Measurements from ENCODE around the gene BRD4.
"Not testable (repeated sequence)": the region's sequence is repeated elsewhere in the genome, so short reads cannot be mapped to it uniquely, and the experiment has no call there.

BRD4 gene

GRCh38 chr19:15332311-15332996 lies at the start of gene BRD4:
BRD4 (minus strand) TSS chr19:15332539; CDS start chr19:15273099, 59,440 bp downstream.
- DNase-seq: peak; percentile 80

GRCh38 chr19:15381864-15382263 lies 49.5 kb upstream of the BRD4 start:
- DNase-seq: no peak

GRCh38 chr19:15381429-15381828 lies 49.1 kb upstream of the BRD4 start:
- no peak for DNase-seq

GRCh38 chr19:15379999-15380647 lies 47.8 kb upstream of the BRD4 start:
- no peak for DNase-seq

- peak; percentile 98 for DNase-seq
These were observed 47.0 kb upstream of the BRD4 start, which contains the start of gene AKAP8 for GRCh38 chr19:15379083-15379998. AKAP8 (minus strand) TSS chr19:15379787; CDS start chr19:15379731, 56 bp downstream.

GRCh38 chr19:15378534-15379082 lies 46.3 kb upstream of the BRD4 start:
- DNase-seq: peak; percentile 60

- DNase-seq: no peak
These were observed 42.6 kb upstream of the BRD4 start for GRCh38 chr19:15374796-15375440.

- DNase-seq: no peak
These were observed 41.8 kb upstream of the BRD4 start for GRCh38 chr19:15374105-15374651.

GRCh38 chr19:15373644-15374043 lies 41.3 kb upstream of the BRD4 start:
- no peak for DNase-seq

- DNase-seq: no peak
These were observed 40.6 kb upstream of the BRD4 start for GRCh38 chr19:15372891-15373301.

- DNase-seq: no peak
These were observed 40.1 kb upstream of the BRD4 start for GRCh38 chr19:15372470-15372869.

- no peak for DNase-seq
These were observed 39.5 kb upstream of the BRD4 start for GRCh38 chr19:15371786-15372380.

- DNase-seq: no peak
These were observed 38.8 kb upstream of the BRD4 start for GRCh38 chr19:15371119-15371518.

- DNase-seq: no peak
These were observed 37.2 kb upstream of the BRD4 start for GRCh38 chr19:15369594-15369891.

GRCh38 chr19:15368798-15369593 lies 36.7 kb upstream of the BRD4 start:
- DNase-seq: no peak

GRCh38 chr19:15368051-15368632 lies 35.8 kb upstream of the BRD4 start:
- DNase-seq: no peak

- DNase-seq: no peak
These were observed 35.1 kb upstream of the BRD4 start for GRCh38 chr19:15367439-15367838.

GRCh38 chr19:15365264-15365663 lies 32.9 kb upstream of the BRD4 start:
- DNase-seq: no peak

GRCh38 chr19:15363791-15364190 lies 31.5 kb upstream of the BRD4 start:
- DNase-seq: not testable (repeated sequence)

GRCh38 chr19:15363048-15363447 lies 30.7 kb upstream of the BRD4 start:
- DNase-seq: not testable (repeated sequence)

- DNase-seq: not testable (repeated sequence)
These were observed 27.7 kb upstream of the BRD4 start for GRCh38 chr19:15360015-15360414.

All from stimulated activated CD4-positive, alpha-beta T cell treated with anti-CD3 and anti-CD28 coated beads, Interleukin-4, amount 100 ng/mL, for 24 hours (primary cell).